GM19455 (cell line): Measurements from ENCODE around the gene SLC39A11.
"Not testable (repeated sequence)": the region's sequence is repeated elsewhere in the genome, so short reads cannot be mapped to it uniquely, and the experiment has no call there.

Experiments used
- ATAC-seq: cut with Tn5 transposase; IDR thresholded peaks from one replicate; pipeline ENCODE4 v1.9.1; 2021; ENCODE audit not compliant: unreplicated experiment

SLC39A11 gene

DNA sequence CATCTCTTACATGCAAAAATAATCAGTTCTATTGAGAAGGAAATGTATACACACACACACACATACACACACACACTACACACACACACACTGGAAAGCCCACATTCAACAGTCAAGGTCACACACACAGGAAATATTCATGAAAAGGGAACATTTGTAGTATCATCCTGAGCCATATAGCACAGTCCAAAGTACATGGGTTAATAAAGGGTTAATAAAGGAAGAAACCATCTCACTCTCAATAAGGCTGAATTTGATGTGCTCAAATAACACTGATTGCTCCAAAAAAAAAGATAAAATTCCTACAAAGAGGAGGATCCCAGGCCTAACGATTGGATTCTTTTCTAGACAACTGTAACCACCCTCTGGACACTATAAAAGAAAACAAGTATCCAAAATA lies 164.7 kb downstream of the SLC39A11 start:
- no peak for ATAC-seq

- ATAC-seq = no peak
These were observed 165.3 kb downstream of the SLC39A11 start for GRCh38 chr17:72927146-72927545.

- no peak for ATAC-seq
These were observed 166.3 kb downstream of the SLC39A11 start for GRCh38 chr17:72926171-72926570.

- ATAC-seq = no peak
These were observed 168.3 kb downstream of the SLC39A11 start for GRCh38 chr17:72924196-72924595.

DNA sequence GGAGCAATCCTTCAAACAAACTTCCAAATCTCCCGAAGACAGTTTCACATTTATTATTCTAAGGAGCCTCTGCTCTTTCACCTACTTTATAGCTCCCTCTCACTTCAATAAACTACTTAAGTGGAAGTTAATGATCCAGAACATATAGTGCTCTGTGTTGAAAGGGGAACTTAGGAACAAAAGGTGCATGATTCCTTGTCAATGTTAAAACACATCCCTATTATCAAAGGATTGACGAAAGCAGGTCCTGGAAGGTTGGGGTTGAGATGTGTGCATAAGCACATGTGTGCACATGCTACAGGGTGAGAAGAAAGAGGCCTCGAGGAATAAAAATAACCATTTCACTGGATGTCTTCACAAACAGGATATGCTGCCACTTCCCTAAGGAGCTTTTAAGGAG lies 170.3 kb downstream of the SLC39A11 start:
- ATAC-seq = no peak

- ATAC-seq = no peak
These were observed 171.0 kb downstream of the SLC39A11 start for GRCh38 chr17:72921347-72922054.

DNA sequence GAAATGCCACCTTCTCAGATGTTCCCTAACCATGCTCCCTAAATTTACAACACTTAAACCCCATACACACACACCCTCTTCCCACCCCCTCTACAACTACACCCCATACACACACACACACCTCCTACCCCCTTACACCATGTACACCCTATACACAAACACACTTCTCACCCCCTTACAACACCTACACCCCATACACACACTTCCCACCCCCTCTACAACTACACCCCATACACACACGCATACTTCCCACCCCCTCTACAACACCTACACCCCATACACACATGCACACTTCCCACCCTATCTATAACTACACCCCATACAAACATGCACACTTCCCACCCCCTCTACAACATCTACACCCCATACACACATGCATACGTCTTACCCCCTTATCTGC lies 172.0 kb downstream of the SLC39A11 start:
- no peak for ATAC-seq

DNA sequence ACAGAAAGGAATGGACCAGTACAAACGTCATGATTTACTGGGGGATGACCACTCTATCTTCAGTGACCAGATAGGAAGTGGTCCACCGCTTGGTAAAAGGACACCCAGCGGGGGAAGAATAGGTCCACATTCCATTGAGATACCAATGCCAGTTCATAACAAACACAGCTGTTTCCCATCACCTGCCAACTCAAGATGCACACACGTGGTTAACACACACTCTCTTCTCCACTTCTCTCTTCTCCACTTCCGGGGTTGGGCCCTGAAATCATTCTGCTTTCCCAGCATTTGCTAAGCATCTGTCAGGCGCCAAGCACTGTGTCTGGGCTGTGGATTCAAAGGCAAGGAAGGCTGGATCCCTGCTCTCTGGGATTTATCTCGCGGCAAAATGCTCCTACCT lies 175.5 kb downstream of the SLC39A11 start:
- ATAC-seq = no peak

GRCh38 chr17:72915625-72916081 lies 176.8 kb downstream of the SLC39A11 start:
- no peak for ATAC-seq

DNA sequence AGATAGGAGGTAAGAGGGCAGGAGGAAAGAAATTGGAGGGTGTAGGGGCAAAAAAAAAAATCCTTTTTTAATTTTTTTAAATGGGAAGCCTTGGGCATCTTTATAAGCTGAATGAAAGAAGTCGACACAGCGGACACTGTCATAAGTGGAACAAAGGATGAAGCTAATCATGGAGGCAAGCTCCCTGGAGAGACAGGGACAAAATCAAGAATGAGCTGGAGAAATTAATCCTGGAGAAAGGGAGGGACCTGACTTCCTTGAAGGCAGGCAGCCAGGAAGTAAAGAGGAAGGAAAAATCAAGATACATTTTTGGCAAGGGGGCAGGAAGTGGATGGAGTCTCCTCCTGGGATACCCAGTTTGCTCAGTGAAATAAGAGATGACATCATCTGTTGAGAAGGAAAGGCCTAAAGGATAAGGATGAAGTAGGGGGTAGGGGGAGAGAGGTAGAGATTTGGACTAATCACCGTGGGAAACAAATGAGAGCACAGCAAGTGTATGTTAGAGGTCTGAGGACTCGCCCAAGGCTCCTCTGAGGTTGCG lies 179.3 kb downstream of the SLC39A11 start:
- ATAC-seq = no peak

DNA sequence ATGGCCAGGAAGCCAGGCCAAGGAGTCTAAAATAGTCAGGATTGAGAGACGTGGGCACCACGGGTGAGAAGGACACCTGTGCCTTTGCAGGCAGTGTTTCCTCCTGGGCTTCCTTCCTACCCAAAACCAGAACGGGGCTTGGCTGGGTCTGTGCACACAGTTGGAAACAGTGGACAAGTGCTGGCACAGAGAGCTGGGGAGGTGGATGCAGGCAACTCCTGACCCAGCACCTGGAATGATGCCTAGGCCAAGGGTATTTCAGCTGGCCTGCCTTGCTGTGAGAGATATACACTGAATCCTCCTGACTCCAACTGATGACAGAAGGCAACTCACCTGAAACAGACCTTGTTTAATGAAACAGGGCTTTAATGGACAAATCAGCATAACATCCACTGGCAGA lies 186.2 kb downstream of the SLC39A11 start:
- ATAC-seq = no peak

GRCh38 chr17:72903522-72903921 lies 189.0 kb downstream of the SLC39A11 start:
- no peak for ATAC-seq

GRCh38 chr17:72901657-72902056 lies 190.8 kb downstream of the SLC39A11 start:
- no peak for ATAC-seq

DNA sequence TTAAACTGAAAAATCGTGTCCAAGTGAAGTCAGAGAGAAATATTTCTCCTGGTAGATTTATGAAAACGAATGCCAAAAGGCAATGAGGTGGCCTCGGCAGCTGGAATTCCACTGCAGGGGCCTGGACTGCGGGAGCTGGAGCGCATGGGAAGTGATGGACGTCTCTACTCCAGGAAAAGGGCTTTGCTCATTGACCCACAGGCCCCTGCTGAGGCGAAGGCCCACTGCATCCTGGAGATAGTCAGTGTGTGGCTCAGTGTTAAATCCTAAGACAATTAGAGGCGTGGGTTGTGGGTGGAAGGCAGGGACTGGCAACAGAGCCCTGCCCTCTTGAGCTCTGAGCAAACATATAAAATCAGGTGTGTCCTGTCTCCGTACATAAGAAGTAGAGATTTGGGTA lies 191.4 kb downstream of the SLC39A11 start:
- no peak for ATAC-seq

DNA sequence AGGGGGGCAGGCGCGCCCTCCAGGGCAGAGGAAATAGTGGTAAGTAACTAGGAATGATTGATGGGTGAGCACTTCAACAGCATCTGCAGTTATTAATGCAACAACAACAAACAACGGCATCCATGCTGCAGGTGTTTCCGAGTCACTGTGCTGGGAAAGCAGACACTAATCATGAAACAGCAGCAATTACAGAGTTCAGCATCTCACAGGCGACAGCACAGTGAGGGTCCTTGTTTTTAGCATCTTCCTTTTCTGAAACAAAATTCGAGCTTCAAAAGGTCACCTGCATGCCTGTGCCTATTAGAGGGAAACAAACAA lies 191.9 kb downstream of the SLC39A11 start:
- no peak for ATAC-seq

- ATAC-seq = no peak
These were observed 193.8 kb downstream of the SLC39A11 start for GRCh38 chr17:72898725-72899124.

- not testable (repeated sequence) for ATAC-seq
These were observed 196.2 kb downstream of the SLC39A11 start for GRCh38 chr17:72896288-72896687.

- no peak for ATAC-seq
These were observed 200.9 kb downstream of the SLC39A11 start for GRCh38 chr17:72891627-72892026.

DNA sequence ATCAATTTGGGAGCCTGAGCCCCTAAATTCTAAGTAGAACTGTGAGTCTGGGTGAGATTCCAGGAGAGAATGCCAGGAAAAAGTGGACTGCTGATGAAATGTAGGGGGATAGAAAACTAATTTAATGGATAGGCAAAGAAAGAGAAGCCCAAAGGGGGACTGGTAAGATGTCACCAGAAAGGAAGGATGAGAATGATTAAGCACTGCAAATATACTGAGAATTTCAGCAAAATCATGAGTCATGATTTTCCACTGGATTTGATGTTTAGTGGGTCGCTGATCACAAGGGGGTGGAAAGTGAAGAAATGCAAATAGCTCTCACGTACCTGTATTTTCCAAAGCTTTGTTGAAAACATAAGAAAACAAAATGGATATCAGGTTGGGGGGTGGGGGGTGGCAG lies 201.8 kb downstream of the SLC39A11 start:
- ATAC-seq = no peak

DNA sequence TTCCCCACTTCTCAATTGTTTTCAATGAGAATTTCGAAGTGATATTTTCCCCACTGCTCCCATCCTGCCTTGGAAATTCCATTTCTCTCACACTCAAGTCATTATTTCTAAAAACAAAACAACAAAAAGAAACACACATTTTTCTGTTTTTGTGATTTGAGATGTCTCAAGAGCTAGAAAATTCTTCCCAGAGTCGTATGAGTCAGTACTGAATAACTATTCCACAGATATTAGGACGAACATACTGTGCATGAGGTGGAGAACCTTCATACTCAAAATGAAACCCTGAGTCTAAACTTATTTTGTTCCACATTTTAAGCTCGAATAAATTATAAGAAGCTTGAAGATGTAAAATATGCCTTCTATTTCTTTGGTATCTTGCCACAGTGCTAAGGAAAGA lies 204.6 kb downstream of the SLC39A11 start:
- ATAC-seq = no peak

DNA sequence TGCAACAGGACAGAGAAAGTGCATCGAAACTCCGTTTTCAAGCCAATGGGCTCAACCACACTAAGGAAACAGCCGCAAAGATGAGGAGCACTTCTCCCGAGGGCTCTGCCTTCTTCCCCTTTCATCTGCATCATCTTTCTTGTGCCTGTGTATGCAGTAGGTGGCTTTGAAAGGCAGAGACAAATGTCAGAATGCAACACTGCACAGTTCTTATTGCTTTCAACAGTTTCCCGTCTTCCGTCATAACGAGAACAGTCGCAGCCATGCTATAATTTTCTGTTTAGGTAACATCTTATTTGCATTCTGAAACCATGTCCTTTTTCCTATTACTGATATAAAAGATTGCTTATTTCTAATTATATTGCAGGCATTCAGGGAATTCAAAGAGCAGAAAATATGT lies 205.2 kb downstream of the SLC39A11 start:
- ATAC-seq = no peak

GRCh38 chr17:72886622-72887021 lies 205.9 kb downstream of the SLC39A11 start:
- no peak for ATAC-seq

- no peak for ATAC-seq
These were observed 208.4 kb downstream of the SLC39A11 start for GRCh38 chr17:72884066-72884465.
